GM12865 (cell line): ENCODE results near the gene HMCN1.

ENCODE experiments used
- DNase-seq: peaks from one replicate; pipeline ENCODE4 v3.0.0; 2010; ENCODE audit warnings: low read depth
- H3K4me3 ChIP-seq: 2 replicates; pipeline ENCODE4 v1.5.1; 2011; ENCODE audit warnings: mild to moderate bottlenecking, low read depth, low read length, control low read depth
- TF ChIP-seq, protein P1 (sequence below): IDR thresholded peaks from 2 replicates; pipeline ENCODE4 v1.5.1; 2011; ENCODE audit warnings: low read length, control low read depth, low read depth, inconsistent platforms; ENCODE audit not compliant: insufficient read depth; ENCODE audit errors: missing control alignments

Gene HMCN1

DNA sequence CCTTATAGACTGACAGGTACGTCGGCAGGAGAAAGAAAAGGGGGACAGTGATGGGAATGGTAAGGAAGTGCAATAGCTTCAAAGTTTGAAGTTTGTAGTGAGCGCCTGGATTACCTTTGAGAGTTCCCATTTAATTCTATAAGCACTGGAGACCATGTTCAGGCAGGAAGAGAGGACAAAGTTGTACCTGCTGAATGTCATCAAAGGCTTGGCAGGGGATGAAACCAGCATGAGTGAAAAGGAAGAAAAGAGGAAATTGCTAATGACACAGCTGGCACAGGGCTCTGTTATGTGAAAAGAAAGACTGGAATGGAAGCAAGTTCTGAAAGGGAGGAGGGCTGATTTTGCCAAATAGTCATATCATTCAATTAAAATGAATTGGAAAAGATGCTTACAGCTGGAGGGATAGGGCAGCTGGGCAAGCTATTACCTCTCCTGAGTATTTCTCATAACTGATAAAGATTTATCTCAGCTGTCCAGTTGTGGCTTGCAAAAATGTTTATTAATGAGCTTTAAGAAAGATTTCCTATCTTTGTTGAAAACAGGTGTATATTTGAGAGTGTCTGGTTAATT lies 109.2 kb downstream of the HMCN1 start:
- no peak overlapping the region for H3K4me3 ChIP-seq
- TF ChIP-seq, protein P1, sequence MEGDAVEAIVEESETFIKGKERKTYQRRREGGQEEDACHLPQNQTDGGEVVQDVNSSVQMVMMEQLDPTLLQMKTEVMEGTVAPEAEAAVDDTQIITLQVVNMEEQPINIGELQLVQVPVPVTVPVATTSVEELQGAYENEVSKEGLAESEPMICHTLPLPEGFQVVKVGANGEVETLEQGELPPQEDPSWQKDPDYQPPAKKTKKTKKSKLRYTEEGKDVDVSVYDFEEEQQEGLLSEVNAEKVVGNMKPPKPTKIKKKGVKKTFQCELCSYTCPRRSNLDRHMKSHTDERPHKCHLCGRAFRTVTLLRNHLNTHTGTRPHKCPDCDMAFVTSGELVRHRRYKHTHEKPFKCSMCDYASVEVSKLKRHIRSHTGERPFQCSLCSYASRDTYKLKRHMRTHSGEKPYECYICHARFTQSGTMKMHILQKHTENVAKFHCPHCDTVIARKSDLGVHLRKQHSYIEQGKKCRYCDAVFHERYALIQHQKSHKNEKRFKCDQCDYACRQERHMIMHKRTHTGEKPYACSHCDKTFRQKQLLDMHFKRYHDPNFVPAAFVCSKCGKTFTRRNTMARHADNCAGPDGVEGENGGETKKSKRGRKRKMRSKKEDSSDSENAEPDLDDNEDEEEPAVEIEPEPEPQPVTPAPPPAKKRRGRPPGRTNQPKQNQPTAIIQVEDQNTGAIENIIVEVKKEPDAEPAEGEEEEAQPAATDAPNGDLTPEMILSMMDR, result no peak
- DNase-seq, result no peak

DNA sequence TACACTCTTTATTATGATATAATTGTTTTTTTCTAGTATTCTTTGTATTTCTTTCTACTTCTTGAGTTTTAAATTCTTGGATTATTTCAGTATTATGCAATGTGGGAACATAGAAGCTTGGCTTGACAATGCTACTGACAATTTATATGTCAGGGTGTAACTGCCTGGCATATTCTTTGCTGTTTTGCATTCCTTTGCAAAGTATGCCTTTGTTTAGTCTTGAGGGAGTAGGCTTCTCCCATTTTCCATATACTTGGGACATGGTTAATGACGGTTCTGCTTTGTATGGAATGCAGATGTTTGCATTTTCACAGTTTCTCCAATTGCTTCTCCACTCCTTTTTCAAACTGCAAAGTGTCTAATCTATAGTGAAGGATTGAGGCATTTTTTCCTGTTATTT lies 109.8 kb downstream of the HMCN1 start:
- no peak for DNase-seq
- H3K4me3 ChIP-seq, result no peak overlapping the region
- TF ChIP-seq, protein P1, result no peak

DNA sequence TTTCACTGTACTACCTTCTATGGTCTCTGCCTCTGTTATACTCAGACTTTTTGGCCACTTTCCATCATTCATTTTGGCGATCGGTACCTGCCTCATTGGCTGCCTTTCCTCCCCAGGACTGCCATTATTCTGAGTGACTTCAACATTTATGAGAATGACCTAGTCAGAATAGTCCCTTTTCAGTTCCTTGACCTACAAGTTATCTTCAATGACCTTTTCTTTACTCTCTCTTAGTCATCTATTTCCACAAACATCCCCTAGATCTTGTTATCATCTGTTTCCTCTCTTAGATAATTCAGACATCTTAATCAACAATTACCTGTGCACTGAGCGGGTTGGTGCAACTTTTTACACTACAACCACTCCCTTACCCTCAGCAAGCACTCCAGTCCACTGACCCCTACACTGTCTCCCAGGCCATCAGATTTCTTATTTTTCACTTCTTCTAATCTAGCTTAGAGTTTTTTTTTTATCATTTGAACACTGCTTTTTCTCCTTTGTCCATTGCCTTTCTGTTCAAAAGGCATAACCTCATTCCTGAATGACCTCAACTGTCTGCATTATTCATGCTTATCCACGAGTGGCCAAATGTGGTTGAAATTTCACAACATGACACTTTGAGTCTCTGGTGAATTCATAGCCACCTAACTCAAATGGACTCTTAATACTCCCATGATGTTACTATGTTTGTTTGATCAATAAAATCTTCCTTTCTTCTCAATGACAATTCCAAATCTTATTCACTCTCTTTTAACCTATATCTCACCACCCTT lies 112.7 kb downstream of the HMCN1 start:
- DNase-seq, result no peak
- TF ChIP-seq, protein P1, result no peak
- H3K4me3 ChIP-seq, result no peak overlapping the region

DNA sequence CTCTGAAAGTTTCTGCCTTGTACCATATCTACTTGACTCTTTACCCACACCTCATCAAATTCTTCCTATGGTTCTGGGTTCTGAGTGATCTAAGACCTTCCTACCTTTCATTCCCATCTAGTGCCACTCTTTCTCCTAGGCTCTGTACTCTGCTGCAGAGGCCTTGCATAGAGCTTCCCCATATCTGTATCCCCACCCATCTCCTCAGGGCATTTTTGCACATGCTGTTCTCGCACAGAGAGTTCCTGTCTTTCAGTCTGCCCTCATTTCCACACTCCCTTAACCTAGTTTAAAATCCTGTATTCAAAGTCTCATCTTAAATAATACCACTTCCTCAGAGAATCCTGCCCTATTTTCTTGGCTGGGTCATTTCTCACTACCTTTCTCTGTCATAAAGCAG lies 114.8 kb downstream of the HMCN1 start:
- no peak overlapping the region for H3K4me3 ChIP-seq
- TF ChIP-seq, protein P1, result no peak
- DNase-seq, result no peak

DNA sequence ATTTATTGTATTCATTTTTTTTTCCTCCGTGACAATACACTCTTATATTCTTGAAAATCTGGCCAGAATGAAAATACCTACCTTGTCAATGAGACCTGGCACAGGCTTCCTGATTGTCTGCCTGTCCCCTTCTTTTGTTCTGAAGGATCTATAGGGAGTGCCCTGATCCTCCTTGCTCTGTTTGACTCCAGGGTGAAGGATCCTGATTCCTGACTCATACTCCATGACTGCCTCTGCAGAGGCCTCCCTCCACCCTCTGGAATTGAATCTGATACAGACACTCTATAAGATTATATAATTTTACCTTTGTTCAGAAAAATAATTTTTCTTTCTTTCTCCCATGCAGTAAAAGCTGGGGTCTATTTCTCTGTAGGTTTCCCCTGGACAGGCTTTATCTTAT lies 116.2 kb downstream of the HMCN1 start:
- TF ChIP-seq, protein P1, result no peak
- DNase-seq, result no peak
- no peak overlapping the region for H3K4me3 ChIP-seq

DNA sequence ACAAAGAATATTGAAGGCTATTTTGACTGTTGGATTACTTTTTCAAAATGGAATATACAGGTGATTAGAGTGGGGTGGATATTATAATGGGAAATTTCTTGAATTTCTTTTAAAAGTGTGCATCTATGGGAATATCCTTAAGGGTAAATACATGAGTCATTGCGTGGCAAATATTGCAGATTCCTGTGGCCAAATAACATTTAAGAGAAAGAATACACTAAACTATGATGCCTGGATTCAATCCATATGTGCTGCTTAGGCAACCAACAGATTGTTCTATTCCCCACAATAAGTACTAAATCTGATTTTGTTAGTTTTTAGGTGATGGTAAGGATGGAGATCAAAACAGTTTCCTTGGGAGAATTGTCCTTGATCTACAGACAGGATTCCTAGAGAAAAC lies 119.5 kb downstream of the HMCN1 start:
- TF ChIP-seq, protein P1, result no peak

More for the DNA sequence above, 119.5 kb downstream of the HMCN1 start:
- no peak for DNase-seq
- no peak overlapping the region for H3K4me3 ChIP-seq
